Measurements from ENCODE around the gene ADAMTSL5. TPM values are rescaled to one million over a fixed set of nuclear protein-coding genes. Genes with fewer than 3 reads are reported as not detected.
A peak's percentile ranks its signal among the peaks of the same experiment; 100 is the strongest.

Gene ADAMTSL5
- total RNA-seq, 1 experiment from 2014 or later: 23.9 TPM

GRCh38 chr19:1494115-1494815 is 18.6 kb downstream of the ADAMTSL5 start:
- CTCF ChIA-PET: no interaction called here
- no peak overlapping the region for H3K27ac Mint-ChIP-seq (ENCODE audit: unreplicated experiment)

DNA sequence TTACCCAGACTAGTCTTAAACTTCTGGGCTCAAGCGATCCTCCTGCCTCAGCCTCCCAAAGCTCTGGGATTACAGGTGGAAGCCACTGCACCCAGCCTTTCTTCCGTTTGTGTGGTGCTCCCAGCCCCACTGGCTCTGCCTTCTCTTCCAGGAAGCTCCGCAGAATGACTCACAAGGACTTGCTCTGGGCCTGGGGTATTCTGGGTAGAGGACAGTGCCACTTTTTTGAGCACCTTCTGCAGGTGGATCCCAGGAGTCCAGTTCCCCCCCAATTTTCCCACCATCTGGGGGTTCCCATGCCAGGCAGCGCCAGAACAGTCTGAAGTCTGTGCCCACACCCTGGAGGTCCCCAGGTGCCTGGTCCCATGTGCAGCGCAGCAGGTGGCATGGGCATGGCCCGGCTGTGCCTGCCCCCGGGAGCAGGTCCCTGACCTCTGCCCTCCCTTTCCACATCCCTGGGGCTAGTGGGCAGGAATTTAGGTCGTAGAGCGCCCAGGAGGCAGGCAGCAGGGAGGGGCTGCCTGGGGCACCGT is 20.3 kb downstream of the ADAMTSL5 start:
- ChIA-PET POLR2A (no interaction called here), CTCF (interaction anchor here (0.5 kb wide), 1 partner anchor 96 kb away, joined by 5 read pairs; no protein-coding TSS in a partner anchor)
- TF ChIP-seq, protein P1, sequence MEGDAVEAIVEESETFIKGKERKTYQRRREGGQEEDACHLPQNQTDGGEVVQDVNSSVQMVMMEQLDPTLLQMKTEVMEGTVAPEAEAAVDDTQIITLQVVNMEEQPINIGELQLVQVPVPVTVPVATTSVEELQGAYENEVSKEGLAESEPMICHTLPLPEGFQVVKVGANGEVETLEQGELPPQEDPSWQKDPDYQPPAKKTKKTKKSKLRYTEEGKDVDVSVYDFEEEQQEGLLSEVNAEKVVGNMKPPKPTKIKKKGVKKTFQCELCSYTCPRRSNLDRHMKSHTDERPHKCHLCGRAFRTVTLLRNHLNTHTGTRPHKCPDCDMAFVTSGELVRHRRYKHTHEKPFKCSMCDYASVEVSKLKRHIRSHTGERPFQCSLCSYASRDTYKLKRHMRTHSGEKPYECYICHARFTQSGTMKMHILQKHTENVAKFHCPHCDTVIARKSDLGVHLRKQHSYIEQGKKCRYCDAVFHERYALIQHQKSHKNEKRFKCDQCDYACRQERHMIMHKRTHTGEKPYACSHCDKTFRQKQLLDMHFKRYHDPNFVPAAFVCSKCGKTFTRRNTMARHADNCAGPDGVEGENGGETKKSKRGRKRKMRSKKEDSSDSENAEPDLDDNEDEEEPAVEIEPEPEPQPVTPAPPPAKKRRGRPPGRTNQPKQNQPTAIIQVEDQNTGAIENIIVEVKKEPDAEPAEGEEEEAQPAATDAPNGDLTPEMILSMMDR (IDR thresholded peaks at IDR 0.05; ENCODE audit: insufficient read depth in 1 of 2, low read depth in 1 of 2, low read length in 1 of 2, severe bottlenecking in 1 of 2, unreplicated experiment in 1 of 2): no peak
- Histone ChIP-seq H3K9me3 (no peaks in the 10 kb centered on the region), H3K27me3 (replicated peaks; ENCODE audit: control insufficient read depth, insufficient read depth, low read length) (no peaks in the 10 kb centered on the region), H3K36me3 (ENCODE audit: control insufficient read depth, insufficient read depth, low read length) (no peaks in the 10 kb centered on the region; the same call in none of the 2 replicates), H3K4me3 (ENCODE audit: low read depth, low read length) (peak overlapping the region; percentile 18), H3K4me1 (peaks cover 50% of the 10 kb centered on the region)
- Mint-ChIP-seq H3K9me3 (ENCODE audit: unreplicated experiment) (no peaks in the 10 kb centered on the region), H3K4me3 (ENCODE audit: unreplicated experiment) (peak overlapping the region; percentile 89), H3K36me3 (ENCODE audit: insufficient read depth, unreplicated experiment) (peaks cover 14% of the 10 kb centered on the region), H3K27me3 (ENCODE audit: insufficient read depth, unreplicated experiment) (no peaks in the 10 kb centered on the region), H3K27ac (ENCODE audit: unreplicated experiment) (peak overlapping the region; percentile 88), H3K4me1 (ENCODE audit: low read depth, unreplicated experiment) (peaks cover 21% of the 10 kb centered on the region)
- DNase-seq: no peak
- no TSS peak for BruUV-seq (replicated peaks)
- intact Hi-C loops (cut with micrococcal nuclease; ENCODE audit: unreplicated experiment): no loop called here

More at GRCh38 chr19:1494115-1494815, 18.6 kb downstream of the ADAMTSL5 start:
- Histone ChIP-seq H3K27me3 (replicated peaks; ENCODE audit: control insufficient read depth, insufficient read depth, low read length) (no peaks in the 10 kb centered on the region), H3K9me3 (no peaks in the 10 kb centered on the region), H3K4me1 (peaks cover 56% of the 10 kb centered on the region), H3K4me3 (ENCODE audit: low read depth, low read length) (no peak overlapping the region), H3K36me3 (ENCODE audit: control insufficient read depth, insufficient read depth, low read length) (no peaks in the 10 kb centered on the region; the same call in none of the 2 replicates)
- TF ChIP-seq, protein P1 (IDR thresholded peaks at IDR 0.05; ENCODE audit: insufficient read depth in 1 of 2, low read depth in 1 of 2, low read length in 1 of 2, severe bottlenecking in 1 of 2, unreplicated experiment in 1 of 2): no peak
- H3K27me3 Mint-ChIP-seq (ENCODE audit: insufficient read depth, unreplicated experiment): no peaks in the 10 kb centered on the region
- no peak for DNase-seq
- POLR2A ChIA-PET: no interaction called here
- no TSS peak for BruUV-seq (replicated peaks)
- peaks cover 19% of the 10 kb centered on the region for H3K36me3 Mint-ChIP-seq (ENCODE audit: insufficient read depth, unreplicated experiment)
- peaks cover 21% of the 10 kb centered on the region for H3K4me1 Mint-ChIP-seq (ENCODE audit: low read depth, unreplicated experiment)
- H3K9me3 Mint-ChIP-seq (ENCODE audit: unreplicated experiment): no peaks in the 10 kb centered on the region
- no peak overlapping the region for H3K4me3 Mint-ChIP-seq (ENCODE audit: unreplicated experiment)
- intact Hi-C loops (cut with micrococcal nuclease; ENCODE audit: unreplicated experiment): no loop called here

GRCh38 chr19:1491849-1492170 is 21.0 kb downstream of the ADAMTSL5 start:
- TF ChIP-seq, protein P1 (IDR thresholded peaks at IDR 0.05; ENCODE audit: insufficient read depth in 1 of 2, low read depth in 1 of 2, low read length in 1 of 2, severe bottlenecking in 1 of 2, unreplicated experiment in 1 of 2): no peak
- Histone ChIP-seq H3K27me3 (replicated peaks; ENCODE audit: control insufficient read depth, insufficient read depth, low read length) (no peaks in the 10 kb centered on the region), H3K4me3 (ENCODE audit: low read depth, low read length) (peak overlapping the region; percentile 97), H3K4me1 (peaks cover 46% of the 10 kb centered on the region), H3K9me3 (no peaks in the 10 kb centered on the region), H3K36me3 (ENCODE audit: control insufficient read depth, insufficient read depth, low read length) (no peaks in the 10 kb centered on the region; the same call in 1 of the 2 replicates)
- CTCF ChIA-PET: interaction anchor here (1.2 to 1.6 kb wide), 2 partner anchors 20 to 23 kb away, joined by 4 to 8 read pairs; no protein-coding TSS in a partner anchor
- no TSS peak for BruUV-seq (replicated peaks)
- H3K4me3 Mint-ChIP-seq (ENCODE audit: unreplicated experiment): peak overlapping the region; percentile 89
- peak overlapping the region; percentile 88 for H3K27ac Mint-ChIP-seq (ENCODE audit: unreplicated experiment)
- H3K9me3 Mint-ChIP-seq (ENCODE audit: unreplicated experiment): no peaks in the 10 kb centered on the region
- POLR2A ChIA-PET: no interaction called here
- intact Hi-C loops (cut with micrococcal nuclease; ENCODE audit: unreplicated experiment): loop anchor here (2.0 kb wide), 1 partner anchor 21 kb away; the partner anchor contains the start of gene ADAMTSL5
- peaks cover 13% of the 10 kb centered on the region for H3K36me3 Mint-ChIP-seq (ENCODE audit: insufficient read depth, unreplicated experiment)
- no peak for DNase-seq
- peaks cover 21% of the 10 kb centered on the region for H3K4me1 Mint-ChIP-seq (ENCODE audit: low read depth, unreplicated experiment)
- no peaks in the 10 kb centered on the region for H3K27me3 Mint-ChIP-seq (ENCODE audit: insufficient read depth, unreplicated experiment)
